Brain microvascular endothelial cell (primary cell): ENCODE data around the gene TYRO3.

Experiments used
- DNase-seq: peaks from one replicate; pipeline ENCODE4 v3.0.0-alpha.2; 2020
- H3K27ac ChIP-seq: fragments of 250-450 bp; sonication (Bioruptor Pico); 2 replicates; pipeline ENCODE4 v1.5.1; 2020; ENCODE audit warnings: mild to moderate bottlenecking, moderate library complexity
- H3K27me3 ChIP-seq: fragments of 250-450 bp; sonication (Bioruptor Pico); replicated peaks from 2 replicates; pipeline ENCODE4 v1.5.1; 2020; ENCODE audit warnings: mild to moderate bottlenecking
- H3K36me3 ChIP-seq: fragments of 250-450 bp; sonication (Bioruptor Pico); replicated peaks from 2 replicates; pipeline ENCODE4 v1.5.1; 2020; ENCODE audit warnings: mild to moderate bottlenecking
- H3K4me3 ChIP-seq: 2 replicates; pipeline ENCODE4 v1.5.1; 2011; ENCODE audit warnings: low read depth, mild to moderate bottlenecking, control low read depth, low read length, moderate library complexity
- CTCF ChIP-seq: IDR thresholded peaks from 2 replicates; pipeline ENCODE4 v1.5.1; 2011; ENCODE audit warnings: low read depth, mild to moderate bottlenecking, moderate library complexity, low read length, control low read depth, inconsistent platforms; ENCODE audit errors: missing control alignments
- in situ Hi-C: cut with HindIII; loops from 2 replicates; pipeline ENCODE4 v1.10.0; 2017; ENCODE audit warnings: low sequenced_read_pairs, low pct_ligation_motif_present

Gene TYRO3

GRCh38 chr15:41620536-41621199, 61.7 kb downstream of the TYRO3 start:
- H3K36me3 ChIP-seq = no peaks in the 10 kb centered on the region
- in situ Hi-C loops = no loop called here
- TF ChIP-seq CTCF = no peak
- no peaks in the 10 kb centered on the region for H3K27me3 ChIP-seq
- H3K27ac ChIP-seq = no peak overlapping the region
- DNase-seq = no peak
- H3K4me3 ChIP-seq = peak overlapping the region; percentile 56

- peak; percentile 76 for DNase-seq
- peak overlapping the region; percentile 21 for H3K27ac ChIP-seq
- in situ Hi-C loops = no loop called here
- H3K4me3 ChIP-seq = peak overlapping the region; percentile 56
- no peaks in the 10 kb centered on the region for H3K27me3 ChIP-seq
- no peak for TF ChIP-seq CTCF
- no peaks in the 10 kb centered on the region for H3K36me3 ChIP-seq
Measured at GRCh38 chr15:41621200-41622193, 62.5 kb downstream of the TYRO3 start.

- H3K27me3 ChIP-seq = no peaks in the 10 kb centered on the region
- no peak overlapping the region for H3K4me3 ChIP-seq
- no peaks in the 10 kb centered on the region for H3K36me3 ChIP-seq
- in situ Hi-C loops = no loop called here
- no peak for TF ChIP-seq CTCF
- no peak overlapping the region for H3K27ac ChIP-seq
- DNase-seq = no peak
Measured at GRCh38 chr15:41622901-41623300, 63.9 kb downstream of the TYRO3 start.

- no peak for DNase-seq
- H3K36me3 ChIP-seq = no peaks in the 10 kb centered on the region
- no peak overlapping the region for H3K27ac ChIP-seq
- no peaks in the 10 kb centered on the region for H3K27me3 ChIP-seq
- in situ Hi-C loops = no loop called here
- H3K4me3 ChIP-seq = no peak overlapping the region
- TF ChIP-seq CTCF = no peak
Measured at GRCh38 chr15:41627203-41627602, 68.2 kb downstream of the TYRO3 start.

GRCh38 chr15:41629463-41629862, 70.5 kb downstream of the TYRO3 start:
- Histone ChIP-seq H3K4me3 (no peak overlapping the region), H3K27me3 (no peaks in the 10 kb centered on the region), H3K36me3 (no peaks in the 10 kb centered on the region), H3K27ac (no peak overlapping the region)
- in situ Hi-C loops = no loop called here
- no peak for TF ChIP-seq CTCF
- DNase-seq = no peak
